SK-N-SH treated with all-trans-retinoic acid at 6 μM for 48 hours (cell line): ENCODE results near the gene IL36G.

Source experiments
- ATAC-seq: fragments of 200-7000 bp; cut with Tn5 transposase; 3 replicates; pipeline ENCODE4 v1.9.1; 2020; ENCODE audit warnings: mild to moderate bottlenecking, moderate library complexity
- BACH2 ChIP-seq: fragments of 250-450 bp; sonication (Bioruptor Pico); IDR thresholded peaks from 2 replicates; pipeline ENCODE4 v1.9.0; 2021; ENCODE audit warnings: mild to moderate bottlenecking, borderline replicate concordance
- CREB5 ChIP-seq: fragments of 250-450 bp; sonication (Bioruptor Pico); IDR thresholded peaks from 2 replicates; pipeline ENCODE4 v1.5.1; 2020; ENCODE audit warnings: low read depth, mild to moderate bottlenecking, moderate library complexity
- CSDC2 ChIP-seq: fragments of 250-450 bp; sonication (Bioruptor Pico); IDR thresholded peaks from 2 replicates; pipeline ENCODE4 v1.5.0; 2020; ENCODE audit warnings: mild to moderate bottlenecking, moderate library complexity
- CSRNP3 ChIP-seq: fragments of 250-450 bp; sonication (Bioruptor Pico); IDR thresholded peaks from 2 replicates; pipeline ENCODE4 v1.5.1; 2021; ENCODE audit warnings: mild to moderate bottlenecking, moderate library complexity
- GLIS3 ChIP-seq: fragments of 250-450 bp; sonication (Bioruptor Pico); IDR thresholded peaks from 2 replicates; pipeline ENCODE4 v1.5.0; 2020; ENCODE audit warnings: mild to moderate bottlenecking, moderate library complexity
- ISL1 ChIP-seq: fragments of 250-450 bp; sonication (Bioruptor Pico); IDR thresholded peaks from 2 replicates; pipeline ENCODE4 v2.1.2; 2022; ENCODE audit warnings: mild to moderate bottlenecking, moderate library complexity
- OSR1 ChIP-seq: fragments of 250-450 bp; sonication (Bioruptor Pico); IDR thresholded peaks from 2 replicates; pipeline ENCODE4 v1.8.0; 2022; ENCODE audit warnings: moderate library complexity, mild to moderate bottlenecking, inconsistent platforms
- PATZ1 ChIP-seq: fragments of 250-450 bp; sonication (Bioruptor Pico); IDR thresholded peaks from 2 replicates; pipeline ENCODE4 v1.8.0; 2020; ENCODE audit warnings: mild to moderate bottlenecking, moderate library complexity, borderline replicate concordance
- POU6F1 ChIP-seq: fragments of 250-450 bp; sonication (Bioruptor Pico); IDR thresholded peaks from 2 replicates; pipeline ENCODE4 v1.8.0; 2021; ENCODE audit warnings: low read depth, mild to moderate bottlenecking, moderate library complexity, borderline replicate concordance
- PPARA ChIP-seq: fragments of 250-450 bp; sonication (Bioruptor Pico); IDR thresholded peaks from 2 replicates; pipeline ENCODE4 v1.5.0; 2020; ENCODE audit warnings: mild to moderate bottlenecking, borderline replicate concordance
- SNAI2 ChIP-seq: fragments of 250-450 bp; sonication (Bioruptor Pico); IDR thresholded peaks from 2 replicates; pipeline ENCODE4 v1.5.0; 2020; ENCODE audit warnings: mild to moderate bottlenecking, moderate library complexity
- TCF4 ChIP-seq: fragments of 250-450 bp; sonication (Bioruptor Pico); IDR thresholded peaks from 2 replicates; pipeline ENCODE4 v1.8.0; 2021; ENCODE audit warnings: mild to moderate bottlenecking, moderate library complexity, borderline replicate concordance
- TOX ChIP-seq: fragments of 250-450 bp; sonication (Bioruptor Pico); IDR thresholded peaks from 2 replicates; pipeline ENCODE4 v1.8.0; 2021; ENCODE audit warnings: mild to moderate bottlenecking, moderate library complexity, borderline replicate concordance
- TSHZ2 ChIP-seq: fragments of 250-450 bp; sonication (Bioruptor Pico); IDR thresholded peaks from 2 replicates; pipeline ENCODE4 v1.5.0; 2020; ENCODE audit warnings: mild to moderate bottlenecking, moderate library complexity
- ZC3H10 ChIP-seq: fragments of 250-450 bp; sonication (Bioruptor Pico); IDR thresholded peaks from 2 replicates; pipeline ENCODE4 v1.5.1; 2021; ENCODE audit warnings: mild to moderate bottlenecking, moderate library complexity
- ZFP3 ChIP-seq: fragments of 250-450 bp; sonication (Bioruptor Pico); IDR thresholded peaks from 2 replicates; pipeline ENCODE4 v1.5.0; 2020; ENCODE audit warnings: mild to moderate bottlenecking, moderate library complexity
- ZNF565 ChIP-seq: fragments of 450-650 bp; formaldehyde crosslinking; conservative IDR thresholded peaks from 2 replicates; pipeline ENCODE4 v1.5.0; 2020; ENCODE audit warnings: low read depth, mild to moderate bottlenecking, moderate library complexity
- ZNF70 ChIP-seq: fragments of 450-650 bp; formaldehyde crosslinking; IDR thresholded peaks from 2 replicates; pipeline ENCODE4 v1.5.0; 2020; ENCODE audit warnings: mild to moderate bottlenecking, moderate library complexity
- ZNF8 ChIP-seq: fragments of 450-650 bp; formaldehyde crosslinking; IDR thresholded peaks from 2 replicates; pipeline ENCODE4 v1.5.0; 2020; ENCODE audit warnings: mild to moderate bottlenecking, moderate library complexity

IL36G gene

GRCh38 chr2:112973156-112973555, 4.7 kb upstream of the IL36G start:
- TF ChIP-seq TOX = no peak
- TF ChIP-seq ZC3H10 (CRISPR knock-in tag) = no peak
- no peak for TF ChIP-seq GLIS3 (CRISPR knock-in tag)
- no peak for TF ChIP-seq POU6F1 (CRISPR knock-in tag)
- no peak for TF ChIP-seq TCF4
- no peak for TF ChIP-seq CSRNP3
- no peak for TF ChIP-seq TSHZ2 (CRISPR knock-in tag)
- TF ChIP-seq ZNF8 (CRISPR knock-in tag) = no peak
- TF ChIP-seq SNAI2 (CRISPR knock-in tag) = no peak
- no peak for TF ChIP-seq ZNF565 (CRISPR knock-in tag)
- no peak for TF ChIP-seq ZFP3 (CRISPR knock-in tag)
- no peak for ATAC-seq

GRCh38 chr2:112979731-112980130, 1.9 kb downstream of the IL36G start:
- ATAC-seq = no peak
- TF ChIP-seq PATZ1 (CRISPR knock-in tag) = no peak
- TF ChIP-seq PPARA (CRISPR knock-in tag) = no peak
- TF ChIP-seq ZC3H10 (CRISPR knock-in tag) = no peak
- TF ChIP-seq CSDC2 (CRISPR knock-in tag) = no peak
- no peak for TF ChIP-seq GLIS3 (CRISPR knock-in tag)
- no peak for TF ChIP-seq BACH2 (CRISPR knock-in tag)
- TF ChIP-seq TOX = no peak
- TF ChIP-seq ZNF70 (CRISPR knock-in tag) = no peak
- TF ChIP-seq ISL1 (CRISPR knock-in tag) = no peak
- TF ChIP-seq POU6F1 (CRISPR knock-in tag) = no peak

- no peak for ATAC-seq
- TF ChIP-seq POU6F1 (CRISPR knock-in tag) = no peak
- TF ChIP-seq ZC3H10 (CRISPR knock-in tag) = no peak
- TF ChIP-seq CREB5 = no peak
- TF ChIP-seq OSR1 (CRISPR knock-in tag) = no peak
- no peak for TF ChIP-seq ZFP3 (CRISPR knock-in tag)
- TF ChIP-seq ZNF8 (CRISPR knock-in tag) = no peak
Observed at GRCh38 chr2:112980537-112980936, 2.7 kb downstream of the IL36G start.
